Astrocyte of the spinal cord (primary cell): Measurements from ENCODE around the gene ZSWIM4.

Experiments used
- DNase-seq: peaks from one replicate; pipeline ENCODE4 v3.0.0; 2011; ENCODE audit warnings: low read depth, low spot score
- H3K4me3 ChIP-seq: 2 replicates; pipeline ENCODE4 v1.5.1; 2011; ENCODE audit warnings: low read depth, mild to moderate bottlenecking, low read length, moderate library complexity
- in situ Hi-C: cut with HindIII; loops from 2 replicates; pipeline ENCODE4 v1.10.0; 2017; ENCODE audit warnings: low sequenced_read_pairs
- TF ChIP-seq, protein P1 (sequence below): IDR thresholded peaks from 2 replicates; pipeline ENCODE4 v1.5.1; 2012; ENCODE audit warnings: low read depth, mild to moderate bottlenecking, low read length, inconsistent platforms

ZSWIM4 gene

DNA sequence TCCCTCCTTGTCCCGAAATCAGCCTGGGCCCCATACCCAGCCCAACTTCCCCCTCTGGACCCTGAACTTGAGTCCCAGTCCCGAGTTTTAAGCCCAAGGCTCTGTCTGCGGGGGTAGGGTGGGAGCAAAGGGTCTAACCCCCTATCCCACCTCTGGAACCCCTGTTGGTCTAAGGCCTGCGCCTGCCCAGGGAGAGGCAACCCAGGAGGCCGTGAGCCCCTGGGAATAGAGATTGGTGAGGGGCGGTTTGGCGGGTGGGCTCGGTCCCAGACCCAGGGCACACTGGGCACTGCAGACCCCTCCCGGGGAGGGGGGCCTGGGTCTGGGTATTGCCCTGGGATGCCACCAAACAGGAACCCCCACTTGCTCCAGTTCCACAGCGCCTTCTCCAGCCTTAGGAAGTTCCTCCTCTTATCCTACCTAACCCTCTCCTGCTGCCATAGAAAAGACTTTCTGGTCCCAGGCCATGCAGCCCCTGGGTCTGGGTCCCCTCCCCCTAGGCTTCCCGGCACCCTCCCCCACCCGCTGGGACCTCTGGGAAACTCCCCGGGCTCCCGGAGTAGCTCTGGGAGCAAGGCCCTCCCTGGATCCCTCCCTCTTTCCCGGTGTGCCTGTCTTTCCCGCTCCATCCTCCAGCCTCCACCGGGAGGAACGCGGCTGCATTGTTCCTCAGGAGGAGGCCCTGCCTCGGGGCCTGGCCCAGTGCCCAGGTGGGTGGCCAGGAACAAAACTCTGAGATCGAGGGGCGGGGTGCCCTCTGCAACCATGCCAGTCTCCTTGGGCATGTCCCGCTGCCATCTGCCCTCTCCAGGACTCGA, 48.1 kb downstream of the ZSWIM4 start:
- DNase-seq, result peak; percentile 37
- H3K4me3 ChIP-seq, result peak overlapping the region; percentile 54
- in situ Hi-C loops, result no loop called here

DNA sequence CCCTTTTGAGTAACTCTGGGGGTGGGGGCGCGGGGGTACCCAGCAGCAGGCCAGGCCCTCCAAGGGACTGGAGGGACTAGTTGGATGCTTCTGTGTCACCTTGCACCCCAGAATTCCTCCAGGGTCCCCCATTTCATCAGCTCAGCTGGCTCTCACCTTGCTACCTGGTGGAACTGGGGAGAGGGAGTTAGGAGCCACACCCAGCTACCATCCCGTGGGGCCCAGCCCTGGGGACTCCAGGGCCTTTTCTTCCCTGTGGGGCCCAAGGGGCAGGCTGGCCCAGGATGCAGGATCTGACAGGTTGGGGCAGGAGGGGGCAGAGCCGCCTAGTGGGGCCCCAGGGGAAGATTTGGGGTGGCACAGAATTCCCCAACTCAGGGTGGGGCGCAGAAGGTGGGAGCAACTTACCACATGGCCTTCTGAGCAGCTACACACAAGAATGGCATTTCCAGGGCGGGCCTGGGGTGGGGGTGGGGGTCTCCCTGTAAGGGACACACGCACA, 48.9 kb downstream of the ZSWIM4 start:
- in situ Hi-C loops, result no loop called here
- DNase-seq, result no peak
- TF ChIP-seq, protein P1, sequence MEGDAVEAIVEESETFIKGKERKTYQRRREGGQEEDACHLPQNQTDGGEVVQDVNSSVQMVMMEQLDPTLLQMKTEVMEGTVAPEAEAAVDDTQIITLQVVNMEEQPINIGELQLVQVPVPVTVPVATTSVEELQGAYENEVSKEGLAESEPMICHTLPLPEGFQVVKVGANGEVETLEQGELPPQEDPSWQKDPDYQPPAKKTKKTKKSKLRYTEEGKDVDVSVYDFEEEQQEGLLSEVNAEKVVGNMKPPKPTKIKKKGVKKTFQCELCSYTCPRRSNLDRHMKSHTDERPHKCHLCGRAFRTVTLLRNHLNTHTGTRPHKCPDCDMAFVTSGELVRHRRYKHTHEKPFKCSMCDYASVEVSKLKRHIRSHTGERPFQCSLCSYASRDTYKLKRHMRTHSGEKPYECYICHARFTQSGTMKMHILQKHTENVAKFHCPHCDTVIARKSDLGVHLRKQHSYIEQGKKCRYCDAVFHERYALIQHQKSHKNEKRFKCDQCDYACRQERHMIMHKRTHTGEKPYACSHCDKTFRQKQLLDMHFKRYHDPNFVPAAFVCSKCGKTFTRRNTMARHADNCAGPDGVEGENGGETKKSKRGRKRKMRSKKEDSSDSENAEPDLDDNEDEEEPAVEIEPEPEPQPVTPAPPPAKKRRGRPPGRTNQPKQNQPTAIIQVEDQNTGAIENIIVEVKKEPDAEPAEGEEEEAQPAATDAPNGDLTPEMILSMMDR, result no peak
- no peak overlapping the region for H3K4me3 ChIP-seq

More for the DNA sequence above, 48.1 kb downstream of the ZSWIM4 start:
- TF ChIP-seq, protein P1, result no peak

DNA sequence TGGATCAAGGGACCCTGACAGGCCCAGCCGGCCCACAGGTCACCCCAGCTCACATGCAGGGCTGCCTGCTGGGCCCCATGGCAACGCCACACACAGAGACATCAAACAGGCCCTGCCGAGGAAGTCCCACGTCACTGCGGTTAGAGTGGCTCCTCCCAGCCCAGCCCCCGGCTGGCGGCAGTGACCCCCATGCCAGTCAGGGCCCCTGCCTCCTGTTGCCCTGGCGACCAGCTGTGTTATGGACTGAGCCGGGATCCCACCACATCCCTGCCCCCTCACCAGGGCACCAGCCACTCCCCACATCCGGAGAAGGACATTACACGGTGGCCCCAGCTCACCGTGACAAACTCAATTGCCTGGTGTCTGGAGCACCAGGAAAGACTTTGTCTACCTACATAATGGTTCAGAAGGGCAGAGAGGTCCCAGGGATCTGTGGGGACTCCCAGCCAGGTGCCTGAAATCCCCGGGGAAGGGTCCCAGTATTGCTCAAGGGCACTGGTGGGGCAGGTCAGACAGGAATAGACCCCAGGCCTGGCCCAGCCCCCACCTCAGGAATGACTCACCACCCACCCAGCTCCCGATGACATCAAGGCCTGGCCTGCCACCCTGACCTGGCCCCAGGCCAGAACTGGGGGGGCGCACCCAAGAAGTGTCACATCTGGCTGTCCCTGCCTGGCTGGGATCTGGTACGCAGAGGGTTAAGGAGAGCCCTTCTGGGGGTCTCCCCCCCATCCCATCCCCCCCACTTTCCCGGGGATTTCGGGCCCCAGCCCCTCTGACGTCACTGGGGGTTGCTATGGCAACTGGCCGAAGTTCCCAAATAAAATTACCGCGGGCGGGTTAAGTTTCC, 51.5 kb downstream of the ZSWIM4 start:
- peak; percentile 96 for DNase-seq
- TF ChIP-seq, protein P1, result no peak
- peak overlapping the region; percentile 46 for H3K4me3 ChIP-seq
- in situ Hi-C loops, result no loop called here

DNA sequence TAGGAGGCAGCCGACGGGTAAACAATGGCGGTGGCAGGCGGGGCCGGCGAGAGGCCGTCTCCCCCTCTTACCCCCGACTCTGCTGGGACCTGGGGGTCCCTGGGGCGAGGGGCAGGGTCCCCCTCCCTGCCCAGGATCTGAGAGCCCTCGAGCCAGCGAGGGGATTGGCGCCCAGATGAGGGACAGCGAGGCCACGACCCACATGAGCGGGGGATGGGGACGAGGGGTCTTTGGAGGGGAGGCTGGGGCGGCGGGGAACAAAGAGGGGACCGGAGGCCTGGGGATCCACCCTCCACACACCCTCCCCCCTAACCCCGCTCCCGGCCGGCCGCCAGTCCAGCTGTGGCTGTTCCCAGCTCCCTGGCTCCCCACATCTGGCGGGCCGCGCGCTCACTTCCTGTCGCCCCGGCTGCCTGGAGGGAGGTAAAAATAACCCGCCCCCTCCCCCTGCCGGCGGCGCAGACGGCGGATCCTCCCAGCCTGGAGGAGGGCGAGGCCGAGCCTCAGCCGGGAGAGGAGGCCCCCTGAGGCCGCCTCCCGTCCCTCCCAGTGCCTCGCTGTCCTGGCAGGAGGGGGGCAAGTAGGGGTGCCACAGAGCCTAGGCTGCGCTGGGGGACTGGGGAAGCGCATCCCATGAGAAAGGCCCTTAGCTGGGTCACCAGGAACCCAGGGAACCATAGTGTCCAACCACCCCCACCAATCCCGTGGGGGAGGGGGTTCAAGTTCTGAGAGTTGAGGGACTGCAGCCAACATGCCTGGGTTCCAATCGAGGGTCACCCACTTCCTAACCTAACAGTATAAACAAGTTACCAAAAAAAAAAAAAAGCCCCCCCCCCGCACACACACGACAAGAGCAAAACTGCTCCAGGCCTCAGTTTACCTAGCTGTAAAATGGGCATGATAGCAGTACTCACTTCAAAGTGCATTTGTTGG, 52.4 kb downstream of the ZSWIM4 start:
- H3K4me3 ChIP-seq, result peak overlapping the region; percentile 46
- in situ Hi-C loops, result no loop called here
- peak; percentile 97 for DNase-seq
- TF ChIP-seq, protein P1, result peak; percentile 7

DNA sequence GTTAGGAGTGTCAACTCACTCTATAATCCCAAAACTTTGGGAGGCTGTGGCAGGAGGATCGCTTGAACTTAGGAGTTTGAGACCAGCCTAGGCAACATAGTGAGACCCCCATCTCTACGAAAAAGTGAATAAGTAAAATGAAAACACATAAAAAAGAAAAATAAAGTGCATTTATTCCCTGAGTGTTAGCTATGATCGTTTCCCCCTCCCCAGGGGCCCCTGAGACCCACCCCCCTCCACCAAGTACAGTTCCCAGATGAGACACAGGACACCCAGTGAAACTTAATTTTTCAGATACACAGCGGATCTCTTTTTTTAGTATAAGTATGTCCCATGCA, 53.1 kb downstream of the ZSWIM4 start:
- DNase-seq, result no peak
- in situ Hi-C loops, result no loop called here
- TF ChIP-seq, protein P1, result no peak
- H3K4me3 ChIP-seq, result no peak overlapping the region
